Ovary (tissue), 9 donors: ENCODE data around the gene CD300LB. TPM values are rescaled to one million over a fixed set of nuclear protein-coding genes. Genes with fewer than 3 reads are reported as not detected.
"Not testable (repeated sequence)": the region's sequence is repeated elsewhere in the genome, so short reads cannot be mapped to it uniquely, and the experiment has no call there.

Experiments used
- DNase-seq, 5 donors: peaks; one replicate each; pipeline ENCODE4 v3.0.0-alpha.2; 2019 to 2020
- H3K27ac ChIP-seq, 2 donors: fragments of 200-600 bp; one replicate each; pipeline versions ENCODE4 v1.5.1 to v1.8.0; 2019 to 2022
- H3K27me3 ChIP-seq: fragments of 200-600 bp; one replicate; pipeline ENCODE4 v1.8.0; 2022
- H3K36me3 ChIP-seq: fragments of 200-600 bp; sonication (generic); one replicate; pipeline ENCODE4 v1.5.1; 2019
- H3K4me1 ChIP-seq: one replicate; pipeline ENCODE4 v1.8.1; 2013; ENCODE audit warnings: mild to moderate bottlenecking, moderate library complexity; ENCODE audit not compliant: insufficient read depth
- H3K4me3 ChIP-seq: fragments of 200-600 bp; sonication (generic); one replicate; pipeline ENCODE4 v1.5.1; 2017
- H3K9me3 ChIP-seq, 2 donors: fragments of 200-600 bp in 1 of 2; sonication (generic) in 1 of 2; one replicate each; pipeline versions ENCODE4 v1.5.1 to v1.8.1; 2013 to 2019; ENCODE audit warnings: mild to moderate bottlenecking in 1 of 2, moderate library complexity in 1 of 2
- CTCF ChIP-seq, 3 donors: fragments of 450-650 bp in 2 of 3; fragments of 200-600 bp in 1 of 3; IDR thresholded peaks; one replicate each; pipeline versions ENCODE4 v1.5.1 to v1.8.0; 2016 to 2022; ENCODE audit warnings: antibody characterized with exemption in 3 of 3, mild to moderate bottlenecking in 1 of 3
- EP300 ChIP-seq: sonication (generic); formaldehyde crosslinking; IDR thresholded peaks from one replicate; pipeline ENCODE4 v1.6.1; 2017; ENCODE audit warnings: antibody characterized with exemption
- POLR2A ChIP-seq: fragments of 450-650 bp; IDR thresholded peaks from one replicate; pipeline ENCODE4 v1.6.1; 2017; ENCODE audit warnings: antibody characterized with exemption, mild to moderate bottlenecking, moderate library complexity
- WGBS, 3 donors: extraction: QIAGEN DNeasy Blood & Tissue Kit in 1 of 3; methylation state at CpG; one replicate each; pipeline versions ENCODE4 v1.1.5 to v1.1.7; 2013 to 2017; 5-methylcytosine and 5-hydroxymethylcytosine counted together
- intact Hi-C, 4 donors: fragments of 100-400 bp; cut with DNase I; formaldehyde crosslinking; loops; one replicate each; pipeline versions ENCODE4 v1.11.0 to v1.15.1; 2022 to 2023
- polyA plus RNA-seq, 2 donors: library from polyadenylated mRNA; stranded (reverse); fragments of 200-250 nt in 1 of 2; fragments of 350-450 nt in 1 of 2; fragmentation: Illumina TruSeq in 1 of 2; extraction: RNeasy Lipid Tissue Mini Kit (QIAGEN cat#74804) in 1 of 2; gene quantifications; one replicate each; pipeline ENCODE4 v1.2.3, GENCODE V29; 2013 to 2014
- total RNA-seq, 7 donors: library from RNA; depleted of rRNA in 2 of 7; stranded (reverse); fragments of >200 nt in 2 of 7; fragmentation: NEBNext Ultra II Directional in 3 of 7; extraction: Animal tissue kit (Norgen Biotek cat#: 25700) in 3 of 7; gene quantifications; one replicate each; pipeline versions ENCODE4 v1.1.0 to v1.2.4, GENCODE V29; 2016 to 2023
- donor health status: DM: no; HTN: no; CAD: no; lungs with moderate emphysema.
- donor health status: DM: no; HTN: no; CAD: no.
- donor health status: Bipolar disorder and iron deficiency.
- donor health status: DM: yes; HTN: yes; CAD: no.
- donor health status: DM: no; HTN: no; CAD: no.
- donor health status: DM: yes; HTN: yes; CAD: no.

CD300LB gene
- total and polyA plus RNA-seq, 9 donors: 0.11 to 0.69 (median 0.27) TPM; not detected in 2

GRCh38 chr17:74561586-74561985 lies 30.3 kb upstream of the CD300LB start:
- 53 to 65% (median 60%) methylated on average over 3 of the region's 3 CpGs for WGBS, 3 donors
- H3K4me1 ChIP-seq: no peaks in the 10 kb centered on the region
- no peak overlapping the region for H3K27ac ChIP-seq
- intact Hi-C loops: no loop called here
- H3K4me3 ChIP-seq: no peak overlapping the region
- TF ChIP-seq POLR2A: no peak
- TF ChIP-seq CTCF (IDR thresholded peaks at IDR 0.05): no peak
- no peak for TF ChIP-seq EP300
- H3K36me3 ChIP-seq: no peaks in the 10 kb centered on the region
- no peaks in the 10 kb centered on the region for H3K27me3 ChIP-seq
- no peak for DNase-seq
- no peaks in the 10 kb centered on the region for H3K9me3 ChIP-seq

GRCh38 chr17:74558882-74559519 lies 27.7 kb upstream of the CD300LB start:
- Histone ChIP-seq H3K4me3 (no peak overlapping the region), H3K4me1 (no peaks in the 10 kb centered on the region), H3K9me3 (no peaks in the 10 kb centered on the region), H3K27me3 (no peaks in the 10 kb centered on the region), H3K27ac (no peak overlapping the region), H3K36me3 (no peaks in the 10 kb centered on the region)
- no peak for TF ChIP-seq EP300
- no peak for TF ChIP-seq POLR2A
- no peak for TF ChIP-seq CTCF (IDR thresholded peaks at IDR 0.05)
- WGBS, 3 donors: 64 to 79% (median 71%) methylated on average over 6 of the region's 6 CpGs
- intact Hi-C loops: loop anchor here in 1 of 4 donors (10.0 kb wide), 1 partner anchor 56 kb away; no protein-coding TSS in a partner anchor
- no peak for DNase-seq

GRCh38 chr17:74558402-74558801 lies 27.1 kb upstream of the CD300LB start:
- not testable (repeated sequence) for H3K36me3 ChIP-seq, H3K9me3 ChIP-seq, DNase-seq, H3K4me3 ChIP-seq, H3K4me1 ChIP-seq, H3K27me3 ChIP-seq, H3K27ac ChIP-seq
- WGBS, 3 donors: 73 to 75% (median 74%) methylated on average over 4 of the region's 4 CpGs
- intact Hi-C loops: loop anchor here in 1 of 4 donors (10.0 kb wide), 1 partner anchor 56 kb away; no protein-coding TSS in a partner anchor

- DNase-seq: no peak
- H3K36me3 ChIP-seq: no peaks in the 10 kb centered on the region
- TF ChIP-seq CTCF (IDR thresholded peaks at IDR 0.05) (no peak), EP300 (no peak), POLR2A (no peak)
- H3K27me3 ChIP-seq: no peaks in the 10 kb centered on the region
- no peak overlapping the region for H3K27ac ChIP-seq
- intact Hi-C loops: loop anchor here in 1 of 4 donors (10.0 kb wide), 1 partner anchor 59 kb away; no protein-coding TSS in a partner anchor
- no peaks in the 10 kb centered on the region for H3K4me1 ChIP-seq
- no peak overlapping the region for H3K4me3 ChIP-seq
- 52 to 67% (median 62%) methylated on average over 7 of the region's 7 CpGs for WGBS, 3 donors
- no peaks in the 10 kb centered on the region for H3K9me3 ChIP-seq
Measured at GRCh38 chr17:74555427-74555940, 24.2 kb upstream of the CD300LB start.

GRCh38 chr17:74554909-74555308 lies 23.6 kb upstream of the CD300LB start:
- no peaks in the 10 kb centered on the region for H3K4me1 ChIP-seq
- DNase-seq: no peak
- no peak for TF ChIP-seq CTCF (IDR thresholded peaks at IDR 0.05)
- no peak for TF ChIP-seq POLR2A
- no peak for TF ChIP-seq EP300
- intact Hi-C loops: loop anchor here in 1 of 4 donors (10.0 kb wide), 1 partner anchor 60 kb away; no protein-coding TSS in a partner anchor
- no peak overlapping the region for H3K27ac ChIP-seq
- H3K9me3 ChIP-seq: no peaks in the 10 kb centered on the region
- no peaks in the 10 kb centered on the region for H3K27me3 ChIP-seq
- no peaks in the 10 kb centered on the region for H3K36me3 ChIP-seq
- WGBS, 3 donors: 30 to 53% (median 41%) methylated on average over 6 of the region's 6 CpGs
- no peak overlapping the region for H3K4me3 ChIP-seq
